ENCODE results near the gene DRG2. TPM values are rescaled to one million over a fixed set of nuclear protein-coding genes. Genes with fewer than 3 reads are reported as not detected.

The DRG2 gene
- total and polyA plus RNA-seq, 10 of the 15 experiments (the other 5 are each of a cell fraction or from before 2014, with no cell fraction given): 9.1 to 64.8 (median 45.7) TPM

DNA sequence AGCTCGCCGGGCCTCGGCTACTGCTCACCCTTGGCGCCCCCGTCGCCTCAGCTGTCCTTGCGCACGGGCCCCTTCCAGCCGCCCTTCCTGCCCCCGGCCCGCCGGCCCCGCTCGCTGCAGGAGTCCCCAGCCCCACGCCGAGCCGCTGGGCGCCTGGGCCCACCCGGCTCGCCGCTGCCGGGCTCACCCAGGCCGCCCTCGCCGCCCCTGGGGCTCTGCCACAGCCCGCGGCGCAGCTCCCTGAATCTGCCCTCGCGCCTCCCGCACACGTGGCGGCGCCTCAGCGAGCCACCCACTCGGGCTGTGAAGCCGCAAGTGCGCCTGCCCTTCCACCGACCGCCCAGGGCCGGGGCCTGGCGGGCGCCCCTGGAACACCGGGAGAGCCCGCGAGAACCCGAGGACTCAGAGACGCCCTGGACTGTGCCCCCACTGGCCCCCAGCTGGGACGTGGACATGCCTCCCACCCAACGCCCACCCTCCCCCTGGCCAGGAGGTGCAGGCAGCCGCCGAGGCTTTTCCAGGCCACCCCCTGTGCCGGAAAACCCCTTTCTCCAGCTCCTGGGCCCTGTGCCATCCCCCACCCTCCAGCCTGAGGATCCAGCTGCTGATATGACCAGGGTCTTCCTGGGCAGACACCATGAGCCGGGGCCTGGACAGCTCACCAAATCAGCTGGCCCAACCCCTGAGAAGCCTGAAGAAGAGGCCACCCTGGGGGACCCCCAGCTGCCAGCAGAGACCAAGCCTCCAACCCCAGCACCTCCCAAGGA lies 33.6 kb downstream of the DRG2 start:
- no peak for FAIRE-seq
- in situ Hi-C loops (cut with MboI): no loop called here
- TF ChIP-seq, protein P1, sequence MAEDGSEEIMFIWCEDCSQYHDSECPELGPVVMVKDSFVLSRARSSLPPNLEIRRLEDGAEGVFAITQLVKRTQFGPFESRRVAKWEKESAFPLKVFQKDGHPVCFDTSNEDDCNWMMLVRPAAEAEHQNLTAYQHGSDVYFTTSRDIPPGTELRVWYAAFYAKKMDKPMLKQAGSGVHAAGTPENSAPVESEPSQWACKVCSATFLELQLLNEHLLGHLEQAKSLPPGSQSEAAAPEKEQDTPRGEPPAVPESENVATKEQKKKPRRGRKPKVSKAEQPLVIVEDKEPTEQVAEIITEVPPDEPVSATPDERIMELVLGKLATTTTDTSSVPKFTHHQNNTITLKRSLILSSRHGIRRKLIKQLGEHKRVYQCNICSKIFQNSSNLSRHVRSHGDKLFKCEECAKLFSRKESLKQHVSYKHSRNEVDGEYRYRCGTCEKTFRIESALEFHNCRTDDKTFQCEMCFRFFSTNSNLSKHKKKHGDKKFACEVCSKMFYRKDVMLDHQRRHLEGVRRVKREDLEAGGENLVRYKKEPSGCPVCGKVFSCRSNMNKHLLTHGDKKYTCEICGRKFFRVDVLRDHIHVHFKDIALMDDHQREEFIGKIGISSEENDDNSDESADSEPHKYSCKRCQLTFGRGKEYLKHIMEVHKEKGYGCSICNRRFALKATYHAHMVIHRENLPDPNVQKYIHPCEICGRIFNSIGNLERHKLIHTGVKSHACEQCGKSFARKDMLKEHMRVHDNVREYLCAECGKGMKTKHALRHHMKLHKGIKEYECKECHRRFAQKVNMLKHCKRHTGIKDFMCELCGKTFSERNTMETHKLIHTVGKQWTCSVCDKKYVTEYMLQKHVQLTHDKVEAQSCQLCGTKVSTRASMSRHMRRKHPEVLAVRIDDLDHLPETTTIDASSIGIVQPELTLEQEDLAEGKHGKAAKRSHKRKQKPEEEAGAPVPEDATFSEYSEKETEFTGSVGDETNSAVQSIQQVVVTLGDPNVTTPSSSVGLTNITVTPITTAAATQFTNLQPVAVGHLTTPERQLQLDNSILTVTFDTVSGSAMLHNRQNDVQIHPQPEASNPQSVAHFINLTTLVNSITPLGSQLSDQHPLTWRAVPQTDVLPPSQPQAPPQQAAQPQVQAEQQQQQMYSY (CRISPR knock-in tag; IDR thresholded peaks at IDR 0.05): no peak
- TF ChIP-seq, protein P2, sequence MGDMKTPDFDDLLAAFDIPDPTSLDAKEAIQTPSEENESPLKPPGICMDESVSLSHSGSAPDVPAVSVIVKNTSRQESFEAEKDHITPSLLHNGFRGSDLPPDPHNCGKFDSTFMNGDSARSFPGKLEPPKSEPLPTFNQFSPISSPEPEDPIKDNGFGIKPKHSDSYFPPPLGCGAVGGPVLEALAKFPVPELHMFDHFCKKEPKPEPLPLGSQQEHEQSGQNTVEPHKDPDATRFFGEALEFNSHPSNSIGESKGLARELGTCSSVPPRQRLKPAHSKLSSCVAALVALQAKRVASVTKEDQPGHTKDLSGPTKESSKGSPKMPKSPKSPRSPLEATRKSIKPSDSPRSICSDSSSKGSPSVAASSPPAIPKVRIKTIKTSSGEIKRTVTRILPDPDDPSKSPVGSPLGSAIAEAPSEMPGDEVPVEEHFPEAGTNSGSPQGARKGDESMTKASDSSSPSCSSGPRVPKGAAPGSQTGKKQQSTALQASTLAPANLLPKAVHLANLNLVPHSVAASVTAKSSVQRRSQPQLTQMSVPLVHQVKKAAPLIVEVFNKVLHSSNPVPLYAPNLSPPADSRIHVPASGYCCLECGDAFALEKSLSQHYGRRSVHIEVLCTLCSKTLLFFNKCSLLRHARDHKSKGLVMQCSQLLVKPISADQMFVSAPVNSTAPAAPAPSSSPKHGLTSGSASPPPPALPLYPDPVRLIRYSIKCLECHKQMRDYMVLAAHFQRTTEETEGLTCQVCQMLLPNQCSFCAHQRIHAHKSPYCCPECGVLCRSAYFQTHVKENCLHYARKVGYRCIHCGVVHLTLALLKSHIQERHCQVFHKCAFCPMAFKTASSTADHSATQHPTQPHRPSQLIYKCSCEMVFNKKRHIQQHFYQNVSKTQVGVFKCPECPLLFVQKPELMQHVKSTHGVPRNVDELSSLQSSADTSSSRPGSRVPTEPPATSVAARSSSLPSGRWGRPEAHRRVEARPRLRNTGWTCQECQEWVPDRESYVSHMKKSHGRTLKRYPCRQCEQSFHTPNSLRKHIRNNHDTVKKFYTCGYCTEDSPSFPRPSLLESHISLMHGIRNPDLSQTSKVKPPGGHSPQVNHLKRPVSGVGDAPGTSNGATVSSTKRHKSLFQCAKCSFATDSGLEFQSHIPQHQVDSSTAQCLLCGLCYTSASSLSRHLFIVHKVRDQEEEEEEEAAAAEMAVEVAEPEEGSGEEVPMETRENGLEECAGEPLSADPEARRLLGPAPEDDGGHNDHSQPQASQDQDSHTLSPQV (IDR thresholded peaks at IDR 0.05): no peak
- no peak for TF ChIP-seq NKRF (conservative IDR thresholded peaks at IDR 0.05)
- no peak for TF ChIP-seq ZNF207 (IDR thresholded peaks at IDR 0.05; ENCODE audit: borderline replicate concordance)
- no peak for TF ChIP-seq HDAC2 (IDR thresholded peaks at IDR 0.05)
- no peak for TF ChIP-seq SP1 (IDR thresholded peaks at IDR 0.05; ENCODE audit: low read depth, low read length)
- TF ChIP-seq HDAC6 (IDR thresholded peaks at IDR 0.05; ENCODE audit: unreplicated experiment): no peak
- TF ChIP-seq RELB (IDR thresholded peaks at IDR 0.05; ENCODE audit: low read depth): no peak
- TF ChIP-seq ASH2L (IDR thresholded peaks at IDR 0.05; ENCODE audit: borderline replicate concordance, low read depth): no peak
- no peak for TF ChIP-seq KAT2A (conservative IDR thresholded peaks at IDR 0.05; ENCODE audit: control insufficient read depth, low read depth, low read length)
- no peak for TF ChIP-seq MXI1 (IDR thresholded peaks at IDR 0.05; ENCODE audit: low read depth, low read length)
- TF ChIP-seq SUPT20H (IDR thresholded peaks at IDR 0.05; ENCODE audit: borderline replicate concordance, control insufficient read depth, low read depth, low read length): no peak

More for the DNA sequence above, 33.6 kb downstream of the DRG2 start:
- no peak overlapping the region for H3K9ac ChIP-seq (ENCODE audit: control insufficient read depth, insufficient read depth, low read length)
- ChIA-PET RAD21 (ENCODE audit: unreplicated experiment) (no interaction called here), CTCF (no interaction called here), SMC1A (ENCODE audit: uncharacterized antibody, unreplicated experiment) (no interaction called here), POLR2A (no interaction called here)
- H3K27ac ChIP-seq (ENCODE audit: control insufficient read depth, insufficient read depth): no peak overlapping the region
- no peak overlapping the region for H2AFZ ChIP-seq (ENCODE audit: control insufficient read depth, low read depth, low read length)
- no TSS peak for BruUV-seq (replicated peaks)
- H3K27me3 ChIP-seq (replicated peaks in 1 of 2; ENCODE audit: control insufficient read depth in 2 of 2, insufficient read depth in 2 of 2, low read length in 1 of 2): no peaks in the 10 kb centered on the region; a peak in 1 of 4 replicates
- no peaks in the 10 kb centered on the region for H3K79me2 ChIP-seq (ENCODE audit: control insufficient read depth, insufficient read depth, low read length)
- DNase-seq (ENCODE audit: low read depth, low spot score): no peak
- H3K36me3 ChIP-seq (ENCODE audit: control insufficient read depth in 2 of 2, insufficient read depth in 2 of 2, low read length in 1 of 2): no peaks in the 10 kb centered on the region
- no peak overlapping the region for H3K4me3 ChIP-seq
- ATAC-seq: no peak
- intact Hi-C loops (cut with micrococcal nuclease; ENCODE audit: unreplicated experiment): no loop called here
- H4K20me1 ChIP-seq (ENCODE audit: control insufficient read depth, insufficient read depth): no peaks in the 10 kb centered on the region
- 78% methylated on average over 29 of the region's 54 CpGs for WGBS (ENCODE audit: insufficient coverage, insufficient replicate concordance, low lambda C conversion rate, missing lambda C conversion rate)
- no peak overlapping the region for H3K4me2 ChIP-seq (ENCODE audit: control insufficient read depth, insufficient read depth)
- no peaks in the 10 kb centered on the region for H3K4me1 ChIP-seq (ENCODE audit: control insufficient read depth, insufficient read depth, low read length)
- H3K9me3 ChIP-seq (replicated peaks; ENCODE audit: control insufficient read depth, insufficient read depth, low read length): peaks cover 1% of the 10 kb centered on the region; the same call in 1 of the 3 replicates
